WERI-Rb-1 (cell line): Measurements from ENCODE around the gene MARK1.
A peak's percentile ranks its signal among the peaks of the same experiment; 100 is the strongest.

Experiments
- DNase-seq: peaks from one replicate; pipeline ENCODE4 v3.0.0-alpha.2; 2020
- H3K27ac ChIP-seq: fragments of 250-450 bp; sonication (Bioruptor Pico); 2 replicates; pipeline ENCODE4 v1.5.1; 2020; ENCODE audit warnings: mild to moderate bottlenecking, moderate library complexity
- H3K27me3 ChIP-seq: fragments of 250-450 bp; sonication (Bioruptor Pico); 2 replicates; pipeline ENCODE4 v1.5.1; 2021; ENCODE audit warnings: mild to moderate bottlenecking, low read depth, moderate library complexity; ENCODE audit not compliant: insufficient read depth, severe bottlenecking
- H3K36me3 ChIP-seq: fragments of 250-450 bp; sonication (Bioruptor Pico); 2 replicates; pipeline ENCODE4 v1.5.1; 2020; ENCODE audit warnings: mild to moderate bottlenecking, moderate library complexity
- H3K4me3 ChIP-seq: 2 replicates; pipeline ENCODE4 v1.5.1; 2011; ENCODE audit warnings: low read depth, mild to moderate bottlenecking, control low read depth, low read length
- H3K9me3 ChIP-seq: fragments of 250-450 bp; sonication (Bioruptor Pico); 2 replicates; pipeline ENCODE4 v1.5.1; 2021; ENCODE audit warnings: mild to moderate bottlenecking, moderate library complexity; ENCODE audit not compliant: severe bottlenecking
- TF ChIP-seq, protein P1 (sequence below): IDR thresholded peaks from 2 replicates; pipeline ENCODE4 v1.5.1; 2011; ENCODE audit warnings: low read depth, mild to moderate bottlenecking, control low read depth, inconsistent platforms, low read length

The MARK1 gene

DNA sequence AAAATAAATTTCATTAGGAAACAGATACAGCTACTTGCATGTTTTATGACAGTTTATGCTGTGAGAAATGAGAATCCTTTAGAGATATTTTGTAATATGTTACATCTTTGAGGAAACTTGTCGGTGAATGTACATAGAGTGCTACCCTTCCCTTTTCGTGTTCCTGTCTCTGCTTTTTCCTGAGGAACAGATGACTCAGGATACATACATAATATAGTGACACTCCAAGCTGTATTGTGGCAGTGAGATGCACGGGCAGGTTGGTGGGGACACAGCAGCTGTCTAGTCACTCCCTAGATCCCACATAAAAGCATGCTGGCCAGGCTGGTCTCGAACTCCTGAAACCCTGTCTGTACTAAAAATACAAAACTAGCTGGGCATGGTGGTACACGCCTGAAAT is 20.9 kb upstream of the MARK1 start:
- Histone ChIP-seq H3K9me3 (no peaks in the 10 kb centered on the region), H3K4me3 (no peak overlapping the region), H3K27ac (no peak overlapping the region), H3K27me3 (no peaks in the 10 kb centered on the region), H3K36me3 (no peaks in the 10 kb centered on the region)
- no peak for DNase-seq
- TF ChIP-seq, protein P1, sequence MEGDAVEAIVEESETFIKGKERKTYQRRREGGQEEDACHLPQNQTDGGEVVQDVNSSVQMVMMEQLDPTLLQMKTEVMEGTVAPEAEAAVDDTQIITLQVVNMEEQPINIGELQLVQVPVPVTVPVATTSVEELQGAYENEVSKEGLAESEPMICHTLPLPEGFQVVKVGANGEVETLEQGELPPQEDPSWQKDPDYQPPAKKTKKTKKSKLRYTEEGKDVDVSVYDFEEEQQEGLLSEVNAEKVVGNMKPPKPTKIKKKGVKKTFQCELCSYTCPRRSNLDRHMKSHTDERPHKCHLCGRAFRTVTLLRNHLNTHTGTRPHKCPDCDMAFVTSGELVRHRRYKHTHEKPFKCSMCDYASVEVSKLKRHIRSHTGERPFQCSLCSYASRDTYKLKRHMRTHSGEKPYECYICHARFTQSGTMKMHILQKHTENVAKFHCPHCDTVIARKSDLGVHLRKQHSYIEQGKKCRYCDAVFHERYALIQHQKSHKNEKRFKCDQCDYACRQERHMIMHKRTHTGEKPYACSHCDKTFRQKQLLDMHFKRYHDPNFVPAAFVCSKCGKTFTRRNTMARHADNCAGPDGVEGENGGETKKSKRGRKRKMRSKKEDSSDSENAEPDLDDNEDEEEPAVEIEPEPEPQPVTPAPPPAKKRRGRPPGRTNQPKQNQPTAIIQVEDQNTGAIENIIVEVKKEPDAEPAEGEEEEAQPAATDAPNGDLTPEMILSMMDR, result no peak

DNA sequence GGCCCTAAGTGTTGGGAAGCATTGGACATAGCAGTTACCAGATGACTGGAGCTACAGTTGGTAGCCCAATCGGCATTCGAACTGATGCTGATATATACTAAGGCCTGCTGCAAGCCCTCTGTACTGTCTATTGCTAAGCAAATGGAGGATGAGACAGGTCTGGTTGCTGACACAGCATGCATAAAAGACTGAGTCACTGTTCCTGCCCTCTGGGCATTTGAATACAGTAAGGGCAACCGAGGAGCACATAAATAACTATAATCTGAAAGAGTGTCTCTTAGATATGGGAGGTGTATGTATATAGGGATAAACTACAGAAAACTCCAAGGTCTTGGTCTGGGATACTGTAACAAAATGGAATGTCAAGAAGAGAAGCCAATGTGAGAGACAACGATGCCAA is 16.8 kb upstream of the MARK1 start:
- TF ChIP-seq, protein P1, result no peak
- Histone ChIP-seq H3K27me3 (no peaks in the 10 kb centered on the region), H3K36me3 (no peaks in the 10 kb centered on the region), H3K4me3 (no peak overlapping the region), H3K27ac (no peak overlapping the region), H3K9me3 (no peaks in the 10 kb centered on the region)
- DNase-seq, result no peak

DNA sequence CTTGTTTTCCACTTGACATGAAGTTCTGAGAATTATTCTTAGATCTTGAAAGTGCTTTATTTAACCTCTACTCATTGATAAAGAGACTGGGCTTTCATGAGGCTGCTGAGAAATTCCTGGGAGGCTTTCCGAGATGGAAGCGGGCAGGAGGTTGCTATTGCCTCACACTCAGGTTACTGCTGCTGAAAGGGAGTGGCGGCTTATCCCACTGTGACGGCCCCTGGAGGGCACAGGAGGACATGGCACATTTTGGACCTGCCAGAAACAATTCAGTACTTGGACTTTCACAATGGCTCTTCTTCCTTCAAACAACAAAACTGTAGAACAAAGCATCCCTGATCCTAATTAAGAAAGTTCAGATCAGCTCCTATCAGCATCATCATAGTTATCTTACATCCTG is 16.2 kb upstream of the MARK1 start:
- TF ChIP-seq, protein P1, result peak; percentile 53
- DNase-seq, result peak; percentile 27
- Histone ChIP-seq H3K4me3 (no peak overlapping the region), H3K9me3 (no peaks in the 10 kb centered on the region), H3K27me3 (no peaks in the 10 kb centered on the region), H3K36me3 (no peaks in the 10 kb centered on the region), H3K27ac (no peak overlapping the region)

DNA sequence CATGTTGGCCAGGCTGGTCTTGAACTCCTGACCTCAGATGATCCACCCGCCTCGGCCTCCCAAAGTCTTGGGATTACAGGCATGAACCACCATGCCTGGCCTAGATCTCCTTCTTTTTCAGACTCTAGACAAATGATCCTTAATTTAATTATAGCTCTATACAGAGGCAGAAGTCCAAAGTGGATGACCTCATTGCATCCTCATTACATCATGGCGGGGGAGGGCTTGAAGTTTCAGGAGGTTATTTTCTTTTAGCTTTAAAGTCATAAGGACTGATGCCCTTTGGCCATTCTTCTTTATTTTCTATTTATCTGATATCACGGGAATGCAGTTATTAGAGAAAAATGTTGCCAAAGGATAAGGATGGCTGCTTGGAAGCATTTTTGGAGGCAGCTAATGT is 14.1 kb upstream of the MARK1 start:
- TF ChIP-seq, protein P1, result no peak
- Histone ChIP-seq H3K27ac (no peak overlapping the region), H3K27me3 (no peaks in the 10 kb centered on the region), H3K9me3 (no peaks in the 10 kb centered on the region), H3K36me3 (no peaks in the 10 kb centered on the region), H3K4me3 (no peak overlapping the region)
- DNase-seq, result no peak

DNA sequence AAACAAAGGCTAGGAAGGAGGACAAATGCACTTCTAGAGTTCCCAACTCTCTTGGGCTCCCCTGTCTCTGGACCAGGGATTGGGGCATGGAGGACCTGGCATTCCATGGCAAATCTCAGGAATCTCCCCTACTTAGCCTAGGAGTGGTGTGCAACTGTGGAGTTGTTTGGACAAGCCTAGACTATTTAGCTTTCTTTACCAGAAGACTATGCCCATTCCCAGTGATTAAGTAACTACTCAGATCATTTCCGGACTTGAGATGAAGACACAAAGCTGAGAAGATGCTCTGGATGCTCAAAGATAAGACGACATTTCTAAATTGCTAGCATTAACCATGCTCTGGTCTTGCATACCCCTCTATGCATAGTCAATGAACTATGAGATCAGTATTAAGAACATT is 13.7 kb upstream of the MARK1 start:
- no peak for DNase-seq
- Histone ChIP-seq H3K36me3 (no peaks in the 10 kb centered on the region), H3K27ac (no peak overlapping the region), H3K4me3 (no peak overlapping the region), H3K27me3 (no peaks in the 10 kb centered on the region), H3K9me3 (no peaks in the 10 kb centered on the region)
- TF ChIP-seq, protein P1, result no peak

DNA sequence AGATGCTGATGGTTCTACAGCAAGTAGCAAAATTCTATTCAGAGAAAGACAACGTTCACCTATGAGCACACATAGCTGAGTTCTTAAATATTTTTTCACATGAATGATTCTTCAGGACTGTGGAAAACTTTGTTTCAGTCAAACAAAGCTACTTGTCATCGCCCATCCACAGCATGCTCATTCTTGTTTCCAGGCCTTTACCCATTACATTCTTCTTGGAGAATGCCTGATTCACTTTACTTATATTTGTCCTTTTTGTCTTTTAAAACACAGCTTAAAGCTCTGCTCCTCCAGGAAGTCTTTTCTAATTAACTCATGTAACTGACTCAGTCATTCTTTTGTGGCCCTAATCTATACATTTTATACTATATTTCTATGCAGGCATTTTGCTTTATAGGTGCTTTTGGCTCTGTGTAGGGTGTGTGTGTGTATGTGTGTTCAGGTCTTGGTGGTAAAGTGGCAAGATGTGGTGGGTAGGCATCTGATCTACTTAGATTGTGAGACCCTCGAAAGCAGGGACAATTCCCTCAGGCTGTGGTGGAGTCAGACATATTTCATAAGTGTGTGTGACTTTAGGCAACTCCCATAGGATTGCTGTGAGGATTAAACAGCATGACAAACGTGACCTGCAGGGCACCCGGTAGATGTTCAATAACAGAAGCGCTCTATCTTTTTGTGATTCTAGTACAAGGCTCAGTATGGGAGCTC is 11.8 kb upstream of the MARK1 start:
- no peaks in the 10 kb centered on the region for H3K27me3 ChIP-seq
- DNase-seq, result no peak
- no peaks in the 10 kb centered on the region for H3K36me3 ChIP-seq
- H3K27ac ChIP-seq, result no peak overlapping the region
- H3K9me3 ChIP-seq, result no peaks in the 10 kb centered on the region
- TF ChIP-seq, protein P1, result no peak
- H3K4me3 ChIP-seq, result no peak overlapping the region
